Uterus (tissue), 2 donors: ENCODE data around the gene GATAD1.

Experiments
- POLR2A ChIP-seq, 2 donors: fragments of 450-650 bp; IDR thresholded peaks; one replicate each; pipeline ENCODE4 v1.6.1; 2016; ENCODE audit warnings: antibody characterized with exemption in 2 of 2, mild to moderate bottlenecking in 1 of 2, moderate library complexity in 1 of 2
- TF ChIP-seq, protein P1 (sequence below), 4 experiments: fragments of 200-600 bp in 2 of 4; fragments of 450-650 bp in 2 of 4; sonication (generic) in 2 of 4; IDR thresholded peaks; one replicate each; pipeline ENCODE4 v1.5.1; 2016 to 2019; ENCODE audit warnings: antibody characterized with exemption in 4 of 4, mild to moderate bottlenecking in 2 of 4, moderate library complexity in 1 of 4

DNA sequence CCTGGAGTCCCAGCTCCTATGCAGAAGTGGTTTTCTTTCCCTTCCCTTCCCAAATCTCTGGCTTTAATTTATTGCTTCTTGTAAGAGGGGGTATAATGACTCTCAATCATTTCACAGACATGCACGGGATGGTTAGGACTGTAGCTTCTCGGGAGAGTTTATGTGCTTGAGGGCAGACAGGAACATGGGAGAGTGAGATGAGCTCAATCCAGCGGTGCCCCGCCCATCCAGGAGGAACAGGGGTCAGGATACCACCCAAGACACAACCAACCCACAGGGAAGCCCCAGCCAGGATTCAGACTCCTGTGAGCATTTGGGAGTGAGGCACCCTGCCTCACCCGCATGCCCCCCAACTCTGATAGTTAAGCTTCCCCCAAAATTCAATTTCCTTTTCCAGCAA lies 33.7 kb upstream of the GATAD1 start:
- TF ChIP-seq, protein P1, sequence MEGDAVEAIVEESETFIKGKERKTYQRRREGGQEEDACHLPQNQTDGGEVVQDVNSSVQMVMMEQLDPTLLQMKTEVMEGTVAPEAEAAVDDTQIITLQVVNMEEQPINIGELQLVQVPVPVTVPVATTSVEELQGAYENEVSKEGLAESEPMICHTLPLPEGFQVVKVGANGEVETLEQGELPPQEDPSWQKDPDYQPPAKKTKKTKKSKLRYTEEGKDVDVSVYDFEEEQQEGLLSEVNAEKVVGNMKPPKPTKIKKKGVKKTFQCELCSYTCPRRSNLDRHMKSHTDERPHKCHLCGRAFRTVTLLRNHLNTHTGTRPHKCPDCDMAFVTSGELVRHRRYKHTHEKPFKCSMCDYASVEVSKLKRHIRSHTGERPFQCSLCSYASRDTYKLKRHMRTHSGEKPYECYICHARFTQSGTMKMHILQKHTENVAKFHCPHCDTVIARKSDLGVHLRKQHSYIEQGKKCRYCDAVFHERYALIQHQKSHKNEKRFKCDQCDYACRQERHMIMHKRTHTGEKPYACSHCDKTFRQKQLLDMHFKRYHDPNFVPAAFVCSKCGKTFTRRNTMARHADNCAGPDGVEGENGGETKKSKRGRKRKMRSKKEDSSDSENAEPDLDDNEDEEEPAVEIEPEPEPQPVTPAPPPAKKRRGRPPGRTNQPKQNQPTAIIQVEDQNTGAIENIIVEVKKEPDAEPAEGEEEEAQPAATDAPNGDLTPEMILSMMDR (IDR thresholded peaks at IDR 0.05): no peak
- no peak for TF ChIP-seq POLR2A (IDR thresholded peaks at IDR 0.05)
